ENCODE results near the gene PLEKHG5.
"Not testable (repeated sequence)": the region's sequence is repeated elsewhere in the genome, so short reads cannot be mapped to it uniquely, and the experiment has no call there.

- TF ChIP-seq POLR2A, CTCF (IDR thresholded peaks at IDR 0.05): not testable (repeated sequence)
These were observed 35.5 kb downstream of the PLEKHG5 start for GRCh38 chr1:6455752-6456520.

Data from uterus (tissue), 2 donors.